Fibroblast of lung (primary cell): ENCODE data around the gene PHF3. TPM values are rescaled to one million over a fixed set of nuclear protein-coding genes. Genes with fewer than 3 reads are reported as not detected.

Experiments
- DNase-seq, 2 donors: peaks; one replicate each; pipeline versions ENCODE4 v3.0.0 to v3.0.0-alpha.2; 2010; ENCODE audit warnings: low read depth in 2 of 2
- H2AFZ ChIP-seq: 2 replicates; pipeline ENCODE4 v1.5.1; 2012; ENCODE audit warnings: low read length, control low read depth, inconsistent platforms
- H3K27ac ChIP-seq: 2 replicates; pipeline ENCODE4 v1.5.1; 2011; ENCODE audit warnings: low read length, control low read depth; ENCODE audit not compliant: insufficient read depth
- H3K27me3 ChIP-seq: 2 replicates; pipeline ENCODE4 v1.5.1; 2011; ENCODE audit warnings: mild to moderate bottlenecking, low read length; ENCODE audit not compliant: control insufficient read depth, insufficient read depth
- H3K36me3 ChIP-seq: 2 replicates; pipeline ENCODE4 v1.5.1; 2011; ENCODE audit warnings: low read length; ENCODE audit not compliant: control insufficient read depth, insufficient read depth
- H3K4me1 ChIP-seq: 2 replicates; pipeline ENCODE4 v1.5.1; 2011; ENCODE audit warnings: low read length; ENCODE audit not compliant: control insufficient read depth, insufficient read depth; ENCODE audit errors: extremely low read depth
- H3K4me2 ChIP-seq: 2 replicates; pipeline ENCODE4 v1.5.1; 2011; ENCODE audit warnings: low read length, control low read depth; ENCODE audit not compliant: insufficient read depth; ENCODE audit errors: extremely low read depth
- H3K4me3 ChIP-seq, 4 experiments: fragments of 200-600 bp in 1 of 4; sonication (generic) in 1 of 4; replicated peaks in 1 of 4; 2 replicates each; pipeline ENCODE4 v1.5.1; 2011 to 2016; ENCODE audit warnings: low read length in 4 of 4, low read depth in 3 of 4, mild to moderate bottlenecking in 3 of 4, control low read depth in 2 of 4, inconsistent platforms in 1 of 4, mixed read lengths in 1 of 4; ENCODE audit not compliant: insufficient read depth in 1 of 4; ENCODE audit errors: control extremely low read depth in 1 of 4
- H3K79me2 ChIP-seq: 2 replicates; pipeline ENCODE4 v1.5.1; 2012; ENCODE audit warnings: mild to moderate bottlenecking, low read length, inconsistent platforms; ENCODE audit not compliant: control insufficient read depth, insufficient read depth
- H3K9ac ChIP-seq: 2 replicates; pipeline ENCODE4 v1.5.1; 2011; ENCODE audit warnings: mild to moderate bottlenecking, low read length, control low read depth; ENCODE audit not compliant: insufficient read depth
- H3K9me3 ChIP-seq: 2 replicates; pipeline ENCODE4 v1.5.1; 2012; ENCODE audit warnings: low read depth, low read length; ENCODE audit not compliant: control insufficient read depth, insufficient read depth
- H4K20me1 ChIP-seq: 2 replicates; pipeline ENCODE4 v1.5.1; 2011; ENCODE audit warnings: low read length; ENCODE audit not compliant: control insufficient read depth, insufficient read depth; ENCODE audit errors: extremely low read depth
- CTCF ChIP-seq, 2 donors: IDR thresholded peaks in 1 of 2; conservative IDR thresholded peaks in 1 of 2; 1 replicate in 1 of 2; 2 replicates in 1 of 2; pipeline ENCODE4 v1.5.1; 2011 to 2012; ENCODE audit warnings: low read length in 2 of 2, control low read depth in 1 of 2, inconsistent platforms in 1 of 2, low read depth in 1 of 2, mild to moderate bottlenecking in 1 of 2
- EZH2 ChIP-seq: IDR thresholded peaks from 2 replicates; pipeline ENCODE4 v1.5.1; 2012; ENCODE audit warnings: low read length, control low read depth, mild to moderate bottlenecking; ENCODE audit errors: missing control alignments
- polyA plus RNA-seq, 2 donors: library from polyadenylated mRNA; depleted of rRNA in 1 of 2; stranded (reverse) in 1 of 2; unstranded in 1 of 2; fragments of >200 nt; gene quantifications; 2 replicates each; pipeline ENCODE4 v1.2.1, GENCODE V29; 2011 to 2012; ENCODE audit warnings: missing spikeins in 1 of 2
- total RNA-seq: library from RNA; depleted of rRNA; stranded (reverse); fragments of >200 nt; gene quantifications from 2 replicates; pipeline ENCODE4 v1.2.1, GENCODE V29; 2014

Gene PHF3
- total and polyA plus RNA-seq, 2 donors (not counting 1 experiment from before 2014, with no cell fraction given): 22.2 to 71.5 TPM

GRCh38 chr6:63673692-63674091 lies 38.1 kb downstream of the PHF3 start:
- Histone ChIP-seq H3K27me3 (no peaks in the 10 kb centered on the region), H3K4me3 (no peak overlapping the region), H3K4me2 (no peak overlapping the region), H3K27ac (no peak overlapping the region), H3K36me3 (no peaks in the 10 kb centered on the region), H3K9me3 (no peaks in the 10 kb centered on the region), H3K9ac (no peak overlapping the region), H4K20me1 (no peaks in the 10 kb centered on the region), H3K4me1 (peaks cover 3% of the 10 kb centered on the region), H3K79me2 (peaks cover 10% of the 10 kb centered on the region), H2AFZ (no peak overlapping the region)
- no peak for TF ChIP-seq EZH2
- no peak for TF ChIP-seq CTCF (conservative IDR thresholded peaks at IDR 0.05 in 1 of 2, IDR thresholded peaks at IDR 0.05 in 1 of 2; ENCODE audit: low read depth in 1 of 2, low read length in 2 of 2)
- DNase-seq: no peak

- H3K4me1 ChIP-seq: peaks cover 3% of the 10 kb centered on the region
- peaks cover 14% of the 10 kb centered on the region for H3K79me2 ChIP-seq
- no peak for TF ChIP-seq EZH2
- no peak for TF ChIP-seq CTCF (conservative IDR thresholded peaks at IDR 0.05 in 1 of 2, IDR thresholded peaks at IDR 0.05 in 1 of 2; ENCODE audit: low read depth in 1 of 2, low read length in 2 of 2)
- no peaks in the 10 kb centered on the region for H3K9me3 ChIP-seq
- H3K9ac ChIP-seq: no peak overlapping the region
- H3K27ac ChIP-seq: no peak overlapping the region
- H2AFZ ChIP-seq: no peak overlapping the region
- H4K20me1 ChIP-seq: no peaks in the 10 kb centered on the region
- H3K4me3 ChIP-seq: no peak overlapping the region
- no peaks in the 10 kb centered on the region for H3K36me3 ChIP-seq
- no peaks in the 10 kb centered on the region for H3K27me3 ChIP-seq
- DNase-seq: no peak
- H3K4me2 ChIP-seq: no peak overlapping the region
These were observed 39.0 kb downstream of the PHF3 start for GRCh38 chr6:63674635-63675034.

GRCh38 chr6:63675138-63675537 lies 39.5 kb downstream of the PHF3 start:
- Histone ChIP-seq H3K27me3 (no peaks in the 10 kb centered on the region), H3K4me3 (no peak overlapping the region), H3K36me3 (no peaks in the 10 kb centered on the region), H3K27ac (no peak overlapping the region), H4K20me1 (no peaks in the 10 kb centered on the region), H2AFZ (no peak overlapping the region), H3K4me1 (peaks cover 3% of the 10 kb centered on the region), H3K79me2 (peaks cover 14% of the 10 kb centered on the region), H3K4me2 (no peak overlapping the region), H3K9ac (no peak overlapping the region), H3K9me3 (no peaks in the 10 kb centered on the region)
- DNase-seq: no peak
- no peak for TF ChIP-seq CTCF (conservative IDR thresholded peaks at IDR 0.05 in 1 of 2, IDR thresholded peaks at IDR 0.05 in 1 of 2; ENCODE audit: low read depth in 1 of 2, low read length in 2 of 2)
- TF ChIP-seq EZH2: no peak
